ENCODE data around the gene PARD3B.

Gene PARD3B

GRCh38 chr2:204505488-204505887 lies 39.8 kb upstream of the PARD3B start:
- DNase-seq (ENCODE audit: low spot score), result no peak
- no peak for TF ChIP-seq CTCF (IDR thresholded peaks at IDR 0.05; ENCODE audit: extremely low read depth, missing control alignments)

- no peak for DNase-seq (ENCODE audit: low spot score)
- no peak for TF ChIP-seq CTCF (IDR thresholded peaks at IDR 0.05; ENCODE audit: extremely low read depth, missing control alignments)
Observed at GRCh38 chr2:204505946-204506345, 39.3 kb upstream of the PARD3B start.

GRCh38 chr2:204507636-204508035 lies 37.6 kb upstream of the PARD3B start:
- TF ChIP-seq CTCF (IDR thresholded peaks at IDR 0.05; ENCODE audit: extremely low read depth, missing control alignments), result no peak

GRCh38 chr2:204510709-204511420 lies 34.4 kb upstream of the PARD3B start:
- TF ChIP-seq CTCF (IDR thresholded peaks at IDR 0.05; ENCODE audit: extremely low read depth, missing control alignments), result no peak
- DNase-seq (ENCODE audit: low spot score), result no peak

More at GRCh38 chr2:204507636-204508035, 37.6 kb upstream of the PARD3B start:
- DNase-seq (ENCODE audit: low spot score), result no peak

GRCh38 chr2:204514439-204514838 lies 30.8 kb upstream of the PARD3B start:
- no peak for DNase-seq (ENCODE audit: low spot score)
- no peak for TF ChIP-seq CTCF (IDR thresholded peaks at IDR 0.05; ENCODE audit: extremely low read depth, missing control alignments)

GRCh38 chr2:204515416-204515815 lies 29.9 kb upstream of the PARD3B start:
- DNase-seq (ENCODE audit: low spot score), result no peak
- TF ChIP-seq CTCF (IDR thresholded peaks at IDR 0.05; ENCODE audit: extremely low read depth, missing control alignments), result no peak

- no peak for DNase-seq (ENCODE audit: low spot score)
- no peak for TF ChIP-seq CTCF (IDR thresholded peaks at IDR 0.05; ENCODE audit: extremely low read depth, missing control alignments)
Observed at GRCh38 chr2:204517154-204517553, 28.1 kb upstream of the PARD3B start.
